GM21529 (cell line): ENCODE results near the gene CDH11.

Source experiments
- ATAC-seq: cut with Tn5 transposase; IDR thresholded peaks from one replicate; pipeline ENCODE4 v1.9.1; 2021; ENCODE audit not compliant: unreplicated experiment

CDH11 gene, protein sequence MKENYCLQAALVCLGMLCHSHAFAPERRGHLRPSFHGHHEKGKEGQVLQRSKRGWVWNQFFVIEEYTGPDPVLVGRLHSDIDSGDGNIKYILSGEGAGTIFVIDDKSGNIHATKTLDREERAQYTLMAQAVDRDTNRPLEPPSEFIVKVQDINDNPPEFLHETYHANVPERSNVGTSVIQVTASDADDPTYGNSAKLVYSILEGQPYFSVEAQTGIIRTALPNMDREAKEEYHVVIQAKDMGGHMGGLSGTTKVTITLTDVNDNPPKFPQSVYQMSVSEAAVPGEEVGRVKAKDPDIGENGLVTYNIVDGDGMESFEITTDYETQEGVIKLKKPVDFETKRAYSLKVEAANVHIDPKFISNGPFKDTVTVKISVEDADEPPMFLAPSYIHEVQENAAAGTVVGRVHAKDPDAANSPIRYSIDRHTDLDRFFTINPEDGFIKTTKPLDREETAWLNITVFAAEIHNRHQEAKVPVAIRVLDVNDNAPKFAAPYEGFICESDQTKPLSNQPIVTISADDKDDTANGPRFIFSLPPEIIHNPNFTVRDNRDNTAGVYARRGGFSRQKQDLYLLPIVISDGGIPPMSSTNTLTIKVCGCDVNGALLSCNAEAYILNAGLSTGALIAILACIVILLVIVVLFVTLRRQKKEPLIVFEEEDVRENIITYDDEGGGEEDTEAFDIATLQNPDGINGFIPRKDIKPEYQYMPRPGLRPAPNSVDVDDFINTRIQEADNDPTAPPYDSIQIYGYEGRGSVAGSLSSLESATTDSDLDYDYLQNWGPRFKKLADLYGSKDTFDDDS

GRCh38 chr16:65121870-65122723 is at the start of gene CDH11:
TSS of gene CDH11 (minus strand) at chr16:65122063. CDS start at chr16:65004869, 117,194 bp downstream.
- ATAC-seq: no peak

DNA sequence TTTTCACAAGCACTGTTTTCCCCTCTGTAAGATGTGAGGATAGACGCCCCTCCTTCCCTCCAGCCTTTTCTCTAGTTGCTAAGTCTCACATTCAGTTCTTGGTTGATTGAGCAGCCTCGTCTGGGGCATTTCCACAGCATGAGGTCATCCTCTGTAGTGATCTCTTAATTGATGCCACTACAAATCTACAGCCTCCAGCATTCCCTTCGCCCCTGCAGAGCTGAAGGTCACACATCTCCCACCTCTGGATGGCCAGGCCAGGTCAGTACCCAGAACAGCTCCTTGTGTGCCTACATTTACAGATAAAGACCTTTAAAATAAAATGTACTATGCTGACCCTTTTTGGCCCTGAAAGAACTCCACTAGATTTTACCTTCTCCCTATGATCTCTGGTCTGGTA is 32.5 kb upstream of the CDH11 start:
- ATAC-seq: no peak

- ATAC-seq: no peak
Observed at GRCh38 chr16:65153365-65154105, 31.7 kb upstream of the CDH11 start.

DNA sequence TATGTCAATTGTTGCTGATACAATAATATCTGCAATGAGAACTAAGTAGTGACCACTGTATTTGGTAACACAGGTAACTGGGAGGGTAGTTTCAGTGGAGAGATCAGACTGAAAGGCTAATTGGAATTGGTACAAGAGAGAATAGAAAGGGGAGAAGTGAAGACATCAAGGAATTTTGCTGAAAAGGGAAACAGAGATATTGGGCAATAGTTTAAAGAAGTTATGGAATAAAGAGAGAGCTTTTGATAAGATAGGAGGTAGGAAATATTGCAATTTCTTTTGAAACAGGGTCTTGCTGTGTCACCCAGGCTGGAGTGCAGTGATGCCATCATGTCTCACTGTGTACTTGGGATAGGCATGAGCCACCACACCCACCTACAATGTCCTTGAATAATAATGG is 26.9 kb upstream of the CDH11 start:
- ATAC-seq: no peak

DNA sequence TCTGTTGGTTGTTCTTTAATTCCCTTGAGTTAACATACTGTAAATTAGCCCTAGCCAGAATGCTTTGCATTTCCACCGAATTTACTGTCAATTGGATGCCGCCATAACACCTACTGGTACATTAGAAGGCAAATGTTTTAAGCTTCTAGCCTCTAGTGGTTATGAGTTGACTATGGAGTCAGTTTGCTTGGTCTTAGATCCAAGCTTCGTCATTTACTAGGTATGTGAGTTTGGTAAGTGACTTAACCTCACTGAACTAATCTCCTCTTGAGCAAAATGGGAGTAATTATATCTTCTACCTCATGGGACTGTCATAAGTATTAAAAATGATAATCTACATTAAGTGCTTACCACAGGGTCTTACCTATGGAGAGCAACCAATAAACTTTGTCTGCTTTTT is 20.4 kb upstream of the CDH11 start:
- no peak for ATAC-seq

DNA sequence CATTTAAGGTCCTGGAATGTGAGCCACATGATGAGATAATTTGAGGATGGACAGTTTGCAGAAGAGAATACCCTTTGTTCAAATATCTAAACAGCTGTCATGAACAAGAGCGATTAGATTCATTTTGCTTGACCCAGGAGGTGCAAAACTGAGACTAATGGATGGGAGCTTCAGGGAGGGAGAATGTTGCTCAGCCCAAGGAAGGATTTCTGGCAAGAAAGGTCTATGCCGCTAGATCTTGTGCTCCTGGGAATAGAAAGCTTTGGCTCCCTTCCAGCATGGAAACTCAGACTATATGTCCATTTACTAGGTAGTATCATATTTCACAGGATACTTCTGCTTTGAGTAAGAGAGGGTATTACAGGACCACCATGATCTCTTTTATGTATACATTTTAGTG is 14.8 kb upstream of the CDH11 start:
- no peak for ATAC-seq

DNA sequence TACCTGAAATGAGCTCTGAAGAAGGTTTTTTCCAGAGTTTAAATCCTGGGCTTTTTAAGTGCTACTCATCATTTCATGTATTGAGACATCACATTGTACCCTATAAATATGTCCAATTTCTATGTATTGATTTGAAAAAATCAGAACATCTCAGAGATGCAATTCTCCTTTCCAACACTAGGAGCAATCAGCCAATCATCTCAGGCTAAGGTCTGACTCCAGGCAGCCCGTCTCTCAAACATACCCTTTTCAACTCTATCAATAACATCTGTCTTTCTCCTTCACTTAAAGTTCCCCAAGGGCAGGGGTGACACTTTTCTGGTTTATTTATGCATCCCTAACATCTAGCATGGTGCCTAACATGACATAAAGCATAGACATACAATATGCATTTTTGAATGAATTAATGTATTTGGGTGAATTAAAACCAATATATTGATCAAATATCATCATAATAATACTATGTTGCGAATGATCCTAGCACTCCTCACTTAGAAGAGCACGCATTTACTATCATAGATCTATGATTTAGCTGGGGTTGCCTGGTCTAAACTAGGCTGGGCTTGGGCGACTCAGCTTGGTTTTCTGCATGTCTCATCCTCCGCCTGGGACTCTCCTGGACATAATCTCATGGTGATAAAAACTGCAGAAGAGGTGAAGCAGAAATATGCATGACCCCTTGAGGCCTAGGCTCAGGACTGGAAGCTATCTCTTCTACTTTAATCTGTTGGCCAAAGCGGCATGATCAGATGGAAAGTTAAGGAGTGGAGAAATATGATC is 5.2 kb upstream of the CDH11 start:
- no peak for ATAC-seq

- no peak for ATAC-seq
Observed at GRCh38 chr16:65125871-65126270, 4.0 kb upstream of the CDH11 start.

- no peak for ATAC-seq
Observed at GRCh38 chr16:65125322-65125721, 3.5 kb upstream of the CDH11 start.

DNA sequence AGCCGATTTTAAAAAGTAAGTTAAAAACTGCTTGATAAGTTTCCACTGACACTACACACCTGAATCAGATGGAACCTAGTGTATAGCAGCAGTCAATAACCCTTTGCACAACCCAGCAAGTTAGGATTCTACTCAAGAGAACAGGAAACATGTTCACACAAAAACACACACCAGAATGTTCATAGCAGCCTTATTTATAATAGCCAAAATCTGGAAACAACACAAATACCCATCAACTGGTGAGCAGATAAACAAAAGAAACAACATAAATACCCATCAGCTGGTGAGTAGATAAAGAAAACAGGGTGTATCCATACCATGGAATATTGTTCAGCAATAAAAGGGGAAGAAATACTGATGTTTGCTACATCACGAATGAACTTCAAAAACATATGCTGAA is 2.7 kb upstream of the CDH11 start:
- no peak for ATAC-seq

GRCh38 chr16:65124212-65124548 is 2.3 kb upstream of the CDH11 start:
- no peak for ATAC-seq

DNA sequence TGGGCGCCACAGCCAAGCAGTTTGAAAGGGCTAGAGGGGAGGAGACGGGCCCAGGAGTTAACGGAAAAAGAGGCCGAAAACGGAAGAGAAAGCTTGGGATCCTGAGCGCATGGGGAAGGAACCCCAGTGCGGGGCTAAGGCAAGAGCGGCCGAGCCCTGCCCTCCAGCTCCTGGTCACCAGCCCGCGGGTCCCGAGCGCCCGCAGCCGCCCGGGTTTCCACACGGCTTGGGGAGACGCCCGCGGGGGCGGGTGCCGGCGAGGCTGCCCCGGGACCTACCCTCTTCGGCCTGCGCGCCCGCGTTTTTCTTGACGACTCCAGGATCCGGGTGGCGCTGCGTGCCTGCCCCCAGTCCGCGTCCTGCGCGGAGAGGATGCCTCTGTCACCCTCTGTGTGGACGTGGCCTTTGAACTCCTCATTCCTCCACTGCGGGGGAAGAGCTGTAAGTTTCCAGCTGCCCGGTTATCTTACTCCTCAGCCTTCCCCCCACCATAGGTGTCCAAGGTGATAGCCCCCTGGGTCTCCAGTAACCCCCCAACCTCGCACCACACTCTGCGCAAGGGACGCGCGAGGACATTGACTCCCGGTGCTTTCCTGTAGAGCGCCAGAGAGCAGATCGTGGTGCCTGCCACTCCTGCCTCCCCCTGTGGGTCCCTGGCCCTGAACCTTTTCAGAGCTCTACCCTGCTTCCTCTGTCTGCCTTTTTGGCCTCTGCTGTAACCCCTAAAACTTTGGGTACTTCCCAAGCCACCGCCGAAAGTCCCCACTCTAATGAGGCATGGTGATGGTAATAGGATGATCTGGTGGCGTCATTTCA is 1.7 kb upstream of the CDH11 start:
- ATAC-seq: no peak

DNA sequence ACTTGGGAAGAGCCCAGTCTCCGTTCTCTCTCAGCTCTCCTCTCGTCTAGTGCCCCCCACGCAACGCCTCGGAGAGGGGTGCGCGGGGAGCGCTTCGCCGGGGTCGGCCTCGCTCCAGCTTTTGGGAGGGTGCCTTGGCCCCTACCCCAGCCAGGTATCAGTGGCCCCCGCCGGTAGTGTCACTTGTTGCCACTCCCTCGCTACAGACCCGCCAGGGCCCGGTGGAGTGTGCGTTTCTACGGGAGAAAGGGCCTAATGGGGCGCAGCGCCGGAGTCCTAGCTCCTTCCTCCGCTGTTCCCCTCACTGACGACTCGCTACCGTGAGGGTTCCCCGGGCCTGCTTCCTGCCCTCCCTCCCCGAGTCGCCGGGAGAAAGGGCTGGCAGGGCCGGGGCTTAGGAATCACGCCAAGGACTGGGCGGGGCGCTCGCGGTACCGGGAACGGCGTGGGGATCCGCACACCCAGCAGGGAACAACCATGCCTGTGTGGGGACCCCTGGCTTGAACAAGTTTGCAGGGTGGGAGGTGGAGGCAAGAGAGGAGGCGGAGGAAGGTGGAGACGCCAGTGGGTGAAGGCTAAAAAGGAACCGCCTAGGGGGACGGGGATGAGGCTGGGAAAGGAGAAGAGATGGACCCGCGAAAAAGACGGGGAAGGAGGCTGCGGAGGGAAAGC is 997 bp upstream of the CDH11 start:
- ATAC-seq: no peak

GRCh38 chr16:65120831-65121721 is 787 bp downstream of the CDH11 start:
- no peak for ATAC-seq

DNA sequence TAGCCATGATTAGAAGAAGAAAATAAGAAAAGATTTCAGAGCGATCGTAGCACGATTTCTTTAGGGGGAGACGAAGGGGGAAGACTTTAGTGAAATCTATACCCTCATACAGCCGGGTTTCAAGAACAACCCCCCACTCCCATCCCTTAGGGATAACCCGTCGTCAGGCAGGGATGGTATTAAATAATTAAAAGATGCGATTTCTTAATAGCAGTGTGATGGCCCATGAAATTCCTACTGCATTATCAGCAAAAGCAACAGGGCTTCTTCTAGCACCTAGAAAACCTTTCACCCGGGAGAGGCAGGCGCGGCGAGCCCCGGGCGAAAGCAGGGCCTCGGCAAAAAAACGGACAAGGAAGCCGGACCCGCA is 1.4 kb downstream of the CDH11 start:
- ATAC-seq: no peak

GRCh38 chr16:65119901-65120401 is 1.9 kb downstream of the CDH11 start:
- ATAC-seq: no peak

GRCh38 chr16:65119435-65119834 is 2.4 kb downstream of the CDH11 start:
- no peak for ATAC-seq

DNA sequence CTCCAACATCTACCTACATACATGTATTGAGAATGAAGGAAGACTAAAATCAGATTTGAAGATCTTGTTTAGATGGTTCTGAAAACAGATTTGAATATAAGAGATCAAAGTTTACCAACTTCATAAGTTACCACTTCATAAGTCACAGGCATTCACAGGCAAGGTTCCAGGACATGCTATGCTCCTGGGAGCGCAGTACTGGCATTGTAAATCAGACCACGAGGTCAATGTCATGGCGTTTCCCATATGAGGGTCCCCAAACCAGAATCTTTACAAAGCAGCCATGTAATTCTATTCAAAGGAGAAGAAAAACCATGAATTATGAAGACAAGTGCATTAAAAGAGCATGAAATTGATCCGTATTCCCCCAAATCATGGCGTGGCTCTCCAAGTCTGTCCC is 3.0 kb downstream of the CDH11 start:
- ATAC-seq: no peak
